ENCODE measurements around the gene MDN1. TPM values are rescaled to one million over a fixed set of nuclear protein-coding genes. Genes with fewer than 3 reads are reported as not detected.
"Not testable (repeated sequence)": the region's sequence is repeated elsewhere in the genome, so short reads cannot be mapped to it uniquely, and the experiment has no call there.

MDN1 gene
- total RNA-seq, result 10 to 100 TPM; 48.6 to 59.5 TPM

GRCh38 chr6:89819336-89820130 is at the start of gene MDN1:
MDN1 (minus strand) TSS chr6:89819794; CDS start chr6:89819607, 187 bp downstream.
- POLR2A ChIA-PET, result interaction anchor here (0.6 to 2.3 kb wide), 6 partner anchors 9 to 768 kb away, joined by 3 to 47 read pairs (median 5); partner anchors contain the start of genes CASP8AP2 and MAP3K7
- intact Hi-C loops (cut with DNase I, micrococcal nuclease), result loop anchor here (1.0 to 5.0 kb wide), 12 partner anchors 10 to 768 kb away; partner anchors contain the start of genes CASP8AP2 (in 2 of the 2), LYRM2 (in 2 of the 2), PNRC1 (in 2 of the 2) and ANKRD6 (in 1 of the 2)
- H3K9me3 Mint-ChIP-seq (ENCODE audit: low read depth), result no peaks in the 10 kb centered on the region
- peaks cover 6% of the 10 kb centered on the region for H3K36me3 Mint-ChIP-seq (ENCODE audit: low read depth)
- peak; percentile 94 for DNase-seq
- peak within 1 kb of the TSS; percentile 81 for H3K4me3 Mint-ChIP-seq
- peak; percentile 94 for ATAC-seq
- H3K27me3 Mint-ChIP-seq, result no peaks in the 10 kb centered on the region
- peaks cover 22% of the 10 kb centered on the region for H3K4me1 Mint-ChIP-seq
- CTCF ChIA-PET, result interaction anchor here (0.7 to 1.9 kb wide), 6 partner anchors 9 to 284 kb away, joined by 3 to 17 read pairs (median 4); partner anchors contain the start of gene CASP8AP2
- peak within 1 kb of the TSS; percentile 96 for H3K27ac Mint-ChIP-seq

- Mint-ChIP-seq H3K27ac (no peak overlapping the region), H3K36me3 (ENCODE audit: low read depth) (peaks cover 76% of the 10 kb centered on the region), H3K27me3 (no peaks in the 10 kb centered on the region), H3K4me1 (peaks cover 8% of the 10 kb centered on the region), H3K4me3 (no peak overlapping the region), H3K9me3 (ENCODE audit: low read depth) (peaks cover 4% of the 10 kb centered on the region)
- POLR2A ChIA-PET, result no interaction called here
- intact Hi-C loops (cut with DNase I, micrococcal nuclease), result no loop called here
- CTCF ChIA-PET, result no interaction called here
- ATAC-seq, result no peak
- no peak for DNase-seq
These were observed 46.6 kb upstream of the MDN1 start for GRCh38 chr6:89866024-89866678.

GRCh38 chr6:89862698-89863097 is 43.1 kb upstream of the MDN1 start:
- peaks cover 76% of the 10 kb centered on the region for H3K36me3 Mint-ChIP-seq (ENCODE audit: low read depth)
- DNase-seq (no peak), ATAC-seq (no peak)
- ChIA-PET CTCF (no interaction called here), POLR2A (no interaction called here)
- H3K4me1 Mint-ChIP-seq, result peaks cover 14% of the 10 kb centered on the region
- H3K9me3 Mint-ChIP-seq (ENCODE audit: low read depth), result peaks cover 4% of the 10 kb centered on the region
- H3K27me3 Mint-ChIP-seq, result no peaks in the 10 kb centered on the region
- H3K27ac Mint-ChIP-seq, result no peak overlapping the region
- intact Hi-C loops (cut with DNase I, micrococcal nuclease), result no loop called here
- H3K4me3 Mint-ChIP-seq, result no peak overlapping the region

GRCh38 chr6:89862273-89862672 is 42.7 kb upstream of the MDN1 start:
- peaks cover 14% of the 10 kb centered on the region for H3K4me1 Mint-ChIP-seq
- POLR2A ChIA-PET, result interaction anchor here (0.6 kb wide), 1 partner anchor 247 kb away, joined by 4 read pairs; no protein-coding TSS in a partner anchor
- intact Hi-C loops (cut with DNase I, micrococcal nuclease), result no loop called here
- H3K27ac Mint-ChIP-seq, result peak overlapping the region; percentile 23
- CTCF ChIA-PET, result no interaction called here
- DNase-seq (no peak), ATAC-seq (no peak)
- H3K9me3 Mint-ChIP-seq (ENCODE audit: low read depth), result peaks cover 4% of the 10 kb centered on the region
- no peaks in the 10 kb centered on the region for H3K27me3 Mint-ChIP-seq
- peaks cover 72% of the 10 kb centered on the region for H3K36me3 Mint-ChIP-seq (ENCODE audit: low read depth)
- no peak overlapping the region for H3K4me3 Mint-ChIP-seq

- POLR2A ChIA-PET, result interaction anchor here (0.6 kb wide), 1 partner anchor 11 kb away, joined by 4 read pairs; no protein-coding TSS in a partner anchor
- intact Hi-C loops (cut with DNase I, micrococcal nuclease), result no loop called here
- DNase-seq (peak; percentile 20), ATAC-seq (peak; percentile 84)
- no peaks in the 10 kb centered on the region for H3K27me3 Mint-ChIP-seq
- H3K36me3 Mint-ChIP-seq (ENCODE audit: low read depth), result peaks cover 75% of the 10 kb centered on the region
- peaks cover 14% of the 10 kb centered on the region for H3K4me1 Mint-ChIP-seq
- H3K9me3 Mint-ChIP-seq (ENCODE audit: low read depth), result no peaks in the 10 kb centered on the region
- peak overlapping the region; percentile 24 for H3K27ac Mint-ChIP-seq
- H3K4me3 Mint-ChIP-seq, result no peak overlapping the region
- CTCF ChIA-PET, result interaction anchor here (1.2 to 1.3 kb wide), 2 partner anchors 55 to 80 kb away, joined by 3 read pairs; no protein-coding TSS in a partner anchor
These were observed 40.1 kb upstream of the MDN1 start for GRCh38 chr6:89859744-89860143.

- intact Hi-C loops (cut with DNase I, micrococcal nuclease), result no loop called here
- POLR2A ChIA-PET, result interaction anchor here (0.6 kb wide), 1 partner anchor 29 kb away, joined by 3 read pairs; no protein-coding TSS in a partner anchor
- CTCF ChIA-PET, result no interaction called here
- H3K27me3 Mint-ChIP-seq, result no peaks in the 10 kb centered on the region
- ATAC-seq (no peak), DNase-seq (no peak)
- peaks cover 72% of the 10 kb centered on the region for H3K36me3 Mint-ChIP-seq (ENCODE audit: low read depth)
- H3K9me3 Mint-ChIP-seq (ENCODE audit: low read depth), result no peaks in the 10 kb centered on the region
- H3K27ac Mint-ChIP-seq, result no peak overlapping the region
- no peak overlapping the region for H3K4me3 Mint-ChIP-seq
- peaks cover 14% of the 10 kb centered on the region for H3K4me1 Mint-ChIP-seq
These were observed 38.4 kb upstream of the MDN1 start for GRCh38 chr6:89858041-89858440.

- H3K9me3 Mint-ChIP-seq (ENCODE audit: low read depth), result no peaks in the 10 kb centered on the region
- DNase-seq, result no peak
- ATAC-seq, result no peak
- ChIA-PET POLR2A (no interaction called here), CTCF (no interaction called here)
- intact Hi-C loops (cut with DNase I, micrococcal nuclease), result no loop called here
- H3K4me3 Mint-ChIP-seq, result no peak overlapping the region
- no peaks in the 10 kb centered on the region for H3K27me3 Mint-ChIP-seq
- H3K27ac Mint-ChIP-seq, result no peak overlapping the region
- peaks cover 62% of the 10 kb centered on the region for H3K36me3 Mint-ChIP-seq (ENCODE audit: low read depth)
- peaks cover 7% of the 10 kb centered on the region for H3K4me1 Mint-ChIP-seq
These were observed 33.5 kb upstream of the MDN1 start for GRCh38 chr6:89853068-89853467.

- H3K9me3 Mint-ChIP-seq (ENCODE audit: low read depth); POLR2A ChIA-PET; DNase-seq; H3K4me3 Mint-ChIP-seq; intact Hi-C loops (cut with DNase I, micrococcal nuclease); ATAC-seq; H3K27ac Mint-ChIP-seq; H3K27me3 Mint-ChIP-seq: not testable (repeated sequence)
- Mint-ChIP-seq H3K4me1 (peaks cover 18% of the 10 kb centered on the region), H3K36me3 (ENCODE audit: low read depth) (peaks cover 31% of the 10 kb centered on the region)
- CTCF ChIA-PET, result interaction anchor here (0.6 kb wide), 1 partner anchor 251 kb away, joined by 3 read pairs; no protein-coding TSS in a partner anchor
These were observed 27.9 kb upstream of the MDN1 start for GRCh38 chr6:89847513-89847912.

GRCh38 chr6:89843070-89843469 is 23.5 kb upstream of the MDN1 start:
- ATAC-seq (no peak), DNase-seq (no peak)
- ChIA-PET POLR2A (no interaction called here), CTCF (no interaction called here)
- H3K36me3 Mint-ChIP-seq (ENCODE audit: low read depth), result peaks cover 21% of the 10 kb centered on the region
- intact Hi-C loops (cut with DNase I, micrococcal nuclease), result no loop called here
- H3K27me3 Mint-ChIP-seq, result no peaks in the 10 kb centered on the region
- peaks cover 27% of the 10 kb centered on the region for H3K4me1 Mint-ChIP-seq
- H3K27ac Mint-ChIP-seq, result no peak overlapping the region
- no peak overlapping the region for H3K4me3 Mint-ChIP-seq
- no peaks in the 10 kb centered on the region for H3K9me3 Mint-ChIP-seq (ENCODE audit: low read depth)

- Mint-ChIP-seq H3K27me3 (no peaks in the 10 kb centered on the region), H3K36me3 (ENCODE audit: low read depth) (peaks cover 26% of the 10 kb centered on the region), H3K27ac (no peak overlapping the region), H3K4me1 (peaks cover 30% of the 10 kb centered on the region), H3K4me3 (no peak overlapping the region), H3K9me3 (ENCODE audit: low read depth) (no peaks in the 10 kb centered on the region)
- intact Hi-C loops (cut with DNase I, micrococcal nuclease), result no loop called here
- DNase-seq, result no peak
- no peak for ATAC-seq
- POLR2A ChIA-PET, result no interaction called here
- CTCF ChIA-PET, result interaction anchor here (1.0 to 1.1 kb wide), 2 partner anchors 9 to 203 kb away, joined by 3 to 4 read pairs; no protein-coding TSS in a partner anchor
These were observed 22.6 kb upstream of the MDN1 start for GRCh38 chr6:89842228-89842627.

GRCh38 chr6:89840538-89840937 is 20.9 kb upstream of the MDN1 start:
- CTCF ChIA-PET, result interaction anchor here (0.6 to 1.1 kb wide), 3 partner anchors 47 to 269 kb away, joined by 3 to 4 read pairs (median 4); no protein-coding TSS in a partner anchor
- H3K27ac Mint-ChIP-seq, result no peak overlapping the region
- ATAC-seq, result no peak
- H3K4me3 Mint-ChIP-seq, result no peak overlapping the region
- no peaks in the 10 kb centered on the region for H3K27me3 Mint-ChIP-seq
- POLR2A ChIA-PET, result no interaction called here
- H3K9me3 Mint-ChIP-seq (ENCODE audit: low read depth), result no peaks in the 10 kb centered on the region
- no peak for DNase-seq
- peaks cover 38% of the 10 kb centered on the region for H3K36me3 Mint-ChIP-seq (ENCODE audit: low read depth)
- H3K4me1 Mint-ChIP-seq, result peaks cover 42% of the 10 kb centered on the region
- intact Hi-C loops (cut with DNase I, micrococcal nuclease), result no loop called here

Measured in activated CD4-positive, alpha-beta T cell treated with anti-CD3 and anti-CD28 coated beads for 36 hours (primary cell).